HuH-7.5 (cell line): ENCODE results near the gene OPCML.

ENCODE experiments used
- DNase-seq: peaks from one replicate; pipeline ENCODE4 v3.0.0; 2011; ENCODE audit warnings: low spot score

The OPCML gene

GRCh38 chr11:132981131-132981956 is 551.0 kb downstream of the OPCML start:
- no peak for DNase-seq

GRCh38 chr11:132980670-132981069 is 551.6 kb downstream of the OPCML start:
- no peak for DNase-seq

- DNase-seq = no peak
Measured at GRCh38 chr11:132977746-132978145, 554.6 kb downstream of the OPCML start.

- DNase-seq = no peak
Measured at GRCh38 chr11:132977241-132977640, 555.1 kb downstream of the OPCML start.

- no peak for DNase-seq
Measured at GRCh38 chr11:132976115-132976514, 556.2 kb downstream of the OPCML start.

- DNase-seq = no peak
Measured at GRCh38 chr11:132973686-132974085, 558.6 kb downstream of the OPCML start.

- DNase-seq = no peak
Measured at GRCh38 chr11:132972565-132972964, 559.7 kb downstream of the OPCML start.

- DNase-seq = no peak
Measured at GRCh38 chr11:132971351-132971750, 561.0 kb downstream of the OPCML start.

GRCh38 chr11:132969892-132970291 is 562.4 kb downstream of the OPCML start:
- DNase-seq = no peak

GRCh38 chr11:132962041-132962440 is 570.3 kb downstream of the OPCML start:
- no peak for DNase-seq

- DNase-seq = no peak
Measured at GRCh38 chr11:132961453-132961852, 570.8 kb downstream of the OPCML start.

- DNase-seq = no peak
Measured at GRCh38 chr11:132960273-132961078, 571.8 kb downstream of the OPCML start.

GRCh38 chr11:132959693-132960092 is 572.6 kb downstream of the OPCML start:
- DNase-seq = no peak

GRCh38 chr11:132957881-132958280 is 574.4 kb downstream of the OPCML start:
- no peak for DNase-seq

GRCh38 chr11:132948252-132948651 is 584.0 kb downstream of the OPCML start:
- no peak for DNase-seq

GRCh38 chr11:132944569-132944944 is 587.7 kb downstream of the OPCML start:
- DNase-seq = no peak

GRCh38 chr11:132943706-132944568 is 588.4 kb downstream of the OPCML start:
- DNase-seq = no peak

GRCh38 chr11:132943357-132943705 is 589.0 kb downstream of the OPCML start:
- DNase-seq = no peak

GRCh38 chr11:132942611-132943356 is 589.5 kb downstream of the OPCML start:
- DNase-seq = no peak

- no peak for DNase-seq
Measured at GRCh38 chr11:132941761-132942160, 590.5 kb downstream of the OPCML start.

- DNase-seq = no peak
Measured at GRCh38 chr11:132941024-132941646, 591.2 kb downstream of the OPCML start.
